Epithelial cell of proximal tubule (primary cell): ENCODE data around the gene MEPE. TPM values are rescaled to one million over a fixed set of nuclear protein-coding genes. Genes with fewer than 3 reads are reported as not detected.

Experiments
- DNase-seq: peaks from one replicate; pipeline ENCODE4 v3.0.0-alpha.2; 2011; ENCODE audit warnings: low read depth
- H3K4me3 ChIP-seq: 2 replicates; pipeline ENCODE4 v1.5.1; 2011; ENCODE audit warnings: low read depth, mild to moderate bottlenecking, low read length
- CTCF ChIP-seq: conservative IDR thresholded peaks from 2 replicates; pipeline ENCODE4 v1.5.1; 2012; ENCODE audit warnings: low read depth, mild to moderate bottlenecking, low read length
- total RNA-seq: library from RNA; depleted of rRNA; stranded (reverse); fragments of >200 nt; gene quantifications from 2 replicates; pipeline ENCODE4 v1.2.3, GENCODE V29; 2015

MEPE gene
- total RNA-seq = not detected in 2 replicates

- no peak for DNase-seq
- no peak within 1 kb of the TSS for H3K4me3 ChIP-seq
- TF ChIP-seq CTCF = no peak
These were observed at the start of gene MEPE for GRCh38 chr4:87832669-87833068. Gene MEPE, plus strand, starts transcription at chr4:87832969. Its CDS starts 1,746 bp downstream, at chr4:87834715.

- H3K4me3 ChIP-seq = no peak overlapping the region
- no peak for TF ChIP-seq CTCF
- DNase-seq = no peak
These were observed 49.0 kb upstream of the MEPE start for GRCh38 chr4:87783781-87784180.

- DNase-seq = no peak
- no peak for TF ChIP-seq CTCF
- H3K4me3 ChIP-seq = no peak overlapping the region
These were observed 46.8 kb upstream of the MEPE start for GRCh38 chr4:87785731-87786509.

GRCh38 chr4:87799301-87800113 lies 33.3 kb upstream of the MEPE start, which contains the start of gene IBSP:
Gene IBSP, plus strand, starts transcription at chr4:87799554. Its CDS starts 2,808 bp downstream, at chr4:87802362.
- no peak for DNase-seq
- no peak for TF ChIP-seq CTCF
- no peak within 1 kb of the TSS for H3K4me3 ChIP-seq

GRCh38 chr4:87802858-87803257 lies 29.9 kb upstream of the MEPE start:
- no peak overlapping the region for H3K4me3 ChIP-seq
- DNase-seq = no peak
- no peak for TF ChIP-seq CTCF

GRCh38 chr4:87803421-87803820 lies 29.3 kb upstream of the MEPE start:
- no peak for DNase-seq
- no peak overlapping the region for H3K4me3 ChIP-seq
- TF ChIP-seq CTCF = no peak
